ENCODE results near the gene YWHAE. TPM values are rescaled to one million over a fixed set of nuclear protein-coding genes. Genes with fewer than 3 reads are reported as not detected.
A peak's percentile ranks its signal among the peaks of the same experiment; 100 is the strongest.
"Not testable (repeated sequence)": the region's sequence is repeated elsewhere in the genome, so short reads cannot be mapped to it uniquely, and the experiment has no call there.

The YWHAE gene
- total RNA-seq, result 174 TPM

DNA sequence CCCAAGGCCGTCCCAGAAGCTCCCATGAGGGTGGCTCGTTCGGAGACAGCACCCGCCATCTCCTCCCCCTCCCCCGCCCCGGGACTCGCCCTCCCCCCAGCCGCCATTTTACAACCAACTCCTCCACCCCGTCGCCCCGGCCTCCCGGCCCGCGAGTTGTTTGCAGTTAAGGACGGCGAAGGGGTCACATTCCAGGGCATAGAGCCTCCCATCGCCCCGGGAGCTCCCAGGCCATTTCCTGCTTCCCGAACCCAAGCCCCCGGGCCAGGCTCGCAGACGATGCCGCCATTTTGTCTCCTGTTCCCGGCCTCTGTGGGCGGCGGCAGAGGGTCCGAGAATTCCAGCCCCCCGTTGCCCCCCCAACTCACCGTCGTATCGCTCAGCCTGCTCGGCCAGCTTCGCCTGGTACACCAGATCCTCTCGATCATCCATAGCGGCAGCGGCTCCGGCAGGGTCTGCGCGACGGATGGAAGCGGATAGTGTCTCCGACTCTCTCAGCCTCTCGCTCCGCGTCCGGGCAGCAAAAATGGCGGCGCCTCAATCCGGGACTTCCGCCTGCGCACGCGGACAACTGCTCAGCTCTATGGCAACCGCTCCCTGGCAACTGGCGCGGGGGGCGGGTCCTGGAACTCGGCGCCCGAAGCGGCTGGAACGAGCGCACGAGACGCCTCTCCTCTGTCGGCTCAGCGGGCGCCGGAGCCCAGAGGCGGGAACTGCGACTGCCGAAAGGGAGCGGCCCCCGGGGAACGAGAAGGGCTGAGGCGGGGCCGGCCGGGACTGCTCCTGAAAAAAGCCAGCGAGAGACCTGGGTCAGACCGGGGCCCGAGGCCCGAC, at the start of gene YWHAE:
Gene YWHAE, minus strand, starts transcription at position 544 of the 834 bp plus-strand sequence. Its CDS starts 112 bp downstream, at position 432.
- DNase-seq (ENCODE audit: low spot score), result peak; percentile 99
- ATAC-seq, result peak; percentile 96

DNA sequence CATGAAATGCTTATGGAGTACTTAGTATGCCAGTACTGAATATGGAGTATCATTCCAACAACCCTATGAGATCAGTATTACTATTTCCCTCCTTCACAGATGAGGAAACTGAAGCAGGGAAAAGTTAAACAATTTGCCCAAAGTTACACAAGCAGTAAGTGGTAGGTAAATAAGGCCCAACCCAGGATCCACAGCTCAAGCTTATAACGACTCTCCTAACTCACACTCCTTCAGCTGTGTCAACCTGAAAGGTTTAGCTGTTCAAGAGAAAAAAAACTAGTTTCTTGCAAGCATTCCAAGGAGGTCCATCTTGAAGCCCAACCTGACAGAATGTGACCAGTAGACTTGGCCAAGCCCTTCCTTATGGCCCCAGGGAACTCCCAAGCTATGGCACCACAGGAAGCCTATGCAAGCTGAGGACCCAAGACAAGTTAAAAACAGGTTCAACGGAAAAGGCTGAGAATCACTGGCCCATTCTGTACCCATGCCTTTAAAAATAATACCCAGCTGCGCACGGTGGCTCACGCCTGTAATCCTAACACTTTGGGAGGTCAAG, 49.5 kb upstream of the YWHAE start:
- DNase-seq (ENCODE audit: low spot score) (no peak), ATAC-seq (no peak)

DNA sequence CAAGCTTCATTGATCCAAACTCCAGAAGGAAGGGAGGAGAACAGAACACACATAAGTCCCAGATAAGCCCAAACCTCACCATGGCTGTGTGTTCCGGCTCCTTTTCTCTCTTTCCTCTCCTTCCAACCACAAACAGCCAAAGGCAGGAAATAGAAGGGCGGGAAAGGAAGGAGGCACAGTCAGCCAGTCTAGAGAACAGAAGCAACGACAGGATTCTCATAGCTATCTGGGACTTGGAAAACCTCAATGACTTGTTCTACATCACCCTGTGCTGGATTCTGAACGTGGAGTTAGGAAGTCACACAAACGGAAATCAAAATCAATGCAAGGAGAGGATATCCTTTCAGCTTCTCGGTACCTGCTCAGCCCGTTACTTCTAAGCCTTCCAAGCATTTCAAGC, 47.0 kb upstream of the YWHAE start:
- DNase-seq (ENCODE audit: low spot score) (no peak), ATAC-seq (peak; percentile 44)

DNA sequence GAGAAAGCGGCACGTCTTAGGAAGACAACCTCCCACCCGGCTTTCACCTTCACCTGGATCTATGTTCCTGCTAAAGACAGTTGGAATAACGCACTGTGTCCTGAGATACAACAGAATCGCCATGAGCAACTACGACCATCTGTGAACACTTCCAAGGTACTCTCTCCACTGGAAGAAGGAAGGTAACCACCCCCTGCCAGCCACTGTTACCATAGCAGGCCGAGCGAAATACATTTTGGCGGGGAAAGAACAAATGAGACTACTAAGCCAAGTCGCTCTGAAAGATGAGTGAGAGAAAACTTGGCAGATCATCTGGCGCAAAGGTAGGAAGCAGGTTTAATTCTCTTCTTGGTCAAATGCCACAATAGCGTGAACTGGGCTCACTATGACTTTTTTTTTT, 46.2 kb upstream of the YWHAE start:
- ATAC-seq (peak; percentile 72), DNase-seq (ENCODE audit: low spot score) (no peak)

DNA sequence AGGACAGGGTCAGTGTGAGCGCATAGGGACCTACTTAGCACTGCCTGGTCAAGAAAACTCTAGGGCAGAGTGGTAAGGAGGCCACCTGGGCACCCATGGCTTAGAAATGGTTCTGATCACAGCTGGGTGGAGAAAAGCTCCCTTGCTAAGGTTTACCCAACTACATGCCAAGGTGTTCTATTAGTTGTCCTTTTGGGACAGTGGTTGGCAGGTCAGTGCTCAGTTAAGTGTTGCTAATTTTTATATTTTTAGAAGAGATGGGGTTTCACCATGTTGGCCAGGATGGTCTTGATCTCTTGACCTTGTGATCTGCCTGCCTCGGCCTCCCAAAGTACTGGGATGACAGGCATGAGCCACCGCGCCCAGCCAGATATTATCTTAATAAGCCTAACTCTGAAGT, 45.7 kb upstream of the YWHAE start:
- not testable (repeated sequence) for DNase-seq (ENCODE audit: low spot score); ATAC-seq

DNA sequence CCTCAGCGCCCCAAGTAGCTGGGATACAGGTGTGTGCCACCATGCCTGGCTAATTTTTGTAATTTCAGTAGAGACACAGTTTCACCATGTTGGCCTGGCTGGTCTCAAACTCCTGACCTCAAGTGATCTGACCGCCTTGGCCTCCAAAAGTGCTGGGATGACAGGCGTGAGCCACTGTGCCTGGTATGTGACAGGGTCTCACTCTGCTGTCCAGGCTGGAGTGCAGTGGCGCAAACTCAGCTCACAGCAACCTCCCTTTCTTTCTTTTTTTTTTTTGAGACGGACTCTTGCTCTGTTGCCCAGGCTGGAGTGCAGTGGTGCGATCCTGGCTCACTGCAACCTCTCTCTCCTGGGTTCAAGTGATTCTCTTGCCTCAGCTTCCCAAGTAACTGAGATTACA, 42.7 kb upstream of the YWHAE start:
- ATAC-seq, result not testable (repeated sequence)

DNA sequence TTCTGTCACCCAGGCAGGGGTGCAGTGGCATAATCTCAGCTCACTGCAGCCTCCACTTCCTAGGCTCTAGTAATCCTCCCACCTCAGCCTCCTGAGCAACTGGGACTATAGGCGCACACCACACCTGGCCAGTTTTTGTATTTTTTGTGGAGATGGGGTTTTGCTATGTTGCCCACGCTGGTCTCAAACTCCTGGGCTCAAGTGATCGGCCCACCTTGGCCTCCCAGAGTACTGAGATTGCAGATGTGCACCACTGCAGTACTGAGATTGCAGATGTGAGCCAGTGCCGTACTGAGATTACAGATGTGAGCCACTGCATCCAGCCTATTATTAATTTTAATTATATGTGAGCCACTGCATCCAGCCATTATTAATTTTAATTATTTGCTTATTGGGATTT, 42.2 kb upstream of the YWHAE start:
- DNase-seq (ENCODE audit: low spot score) (no peak), ATAC-seq (no peak)

More for the DNA sequence above, 42.7 kb upstream of the YWHAE start:
- DNase-seq (ENCODE audit: low spot score), result not testable (repeated sequence)

DNA sequence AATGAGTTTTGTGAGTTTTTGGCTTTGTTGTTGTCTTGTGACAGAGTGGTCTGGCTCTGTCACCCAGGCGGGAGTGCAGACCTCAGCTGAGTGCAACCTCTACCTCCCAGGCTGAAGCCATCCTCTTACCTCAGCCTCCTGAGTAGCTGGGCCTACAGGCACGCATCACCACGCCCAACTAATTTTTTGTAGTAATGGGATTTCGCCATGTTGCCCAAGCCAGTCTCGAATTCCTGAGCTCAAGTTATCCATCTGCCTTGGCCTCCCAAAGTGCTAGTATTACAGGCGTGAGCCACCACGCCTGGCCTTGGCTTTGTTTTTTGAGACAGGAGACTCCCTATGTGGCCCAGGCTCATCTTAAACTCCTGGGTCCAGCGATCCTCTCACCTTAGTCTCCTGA, 40.9 kb upstream of the YWHAE start:
- DNase-seq (ENCODE audit: low spot score) (no peak), ATAC-seq (no peak)

DNA sequence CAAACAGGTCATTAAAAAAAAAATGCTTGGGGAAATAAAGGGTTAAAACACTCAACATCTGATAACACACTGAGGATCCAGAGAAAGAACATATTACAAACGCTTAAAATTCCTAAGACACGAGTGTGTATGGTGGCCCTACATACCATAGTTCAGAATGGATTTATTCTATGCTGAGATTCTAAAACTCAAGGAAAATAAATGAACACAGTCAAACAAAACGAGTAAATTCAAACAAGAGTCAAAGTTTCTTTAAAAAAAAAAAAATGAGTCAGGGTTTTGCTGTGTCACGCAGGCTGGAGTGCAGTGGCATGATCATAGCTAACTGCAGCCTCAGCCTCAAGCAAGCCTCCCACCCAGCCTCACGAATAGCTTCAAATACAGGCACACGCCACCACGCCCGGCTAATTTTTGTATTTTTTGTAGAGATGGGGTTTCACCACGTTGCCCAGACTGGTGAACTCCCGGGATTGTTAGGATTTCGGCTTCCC, 38.6 kb upstream of the YWHAE start:
- no peak for DNase-seq (ENCODE audit: low spot score)
- ATAC-seq, result peak; percentile 56

DNA sequence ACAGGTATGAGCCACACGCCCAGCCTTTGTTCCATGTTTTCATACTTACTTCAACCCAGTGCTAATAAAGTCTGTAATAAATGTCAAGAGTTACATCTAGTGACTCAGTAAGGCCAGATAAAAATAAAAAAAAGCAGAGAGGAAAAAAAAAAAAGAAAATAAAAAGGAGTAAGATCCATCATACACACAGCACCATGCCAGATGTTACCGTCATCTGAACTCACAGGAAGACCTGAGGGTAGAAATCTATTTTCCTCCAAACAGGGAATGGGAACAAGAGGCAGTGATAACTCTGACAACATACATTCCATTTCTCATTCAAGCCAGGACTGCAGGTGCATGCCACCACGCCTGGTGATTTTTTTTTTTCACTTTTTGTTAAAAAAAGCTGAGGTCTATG, 35.3 kb upstream of the YWHAE start:
- ATAC-seq, result no peak
- no peak for DNase-seq (ENCODE audit: low spot score)

DNA sequence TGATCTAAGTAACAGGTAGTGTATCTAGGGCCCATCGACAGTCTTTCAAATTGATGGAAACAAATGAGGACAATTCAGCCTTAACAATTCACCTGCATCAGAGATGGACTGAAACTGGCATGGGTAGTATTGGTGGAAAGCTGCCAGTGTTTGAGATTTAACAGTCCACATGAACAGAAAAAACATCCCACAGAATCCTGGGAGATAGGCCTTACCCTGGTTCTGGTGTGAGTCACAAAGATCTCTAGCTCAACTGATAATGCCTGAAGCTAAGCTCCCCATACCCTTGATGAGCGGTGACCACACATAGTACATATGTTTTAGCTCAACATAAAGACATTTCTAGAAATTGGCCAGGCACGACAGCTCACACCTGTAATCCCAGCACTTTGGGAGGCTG, 34.1 kb upstream of the YWHAE start:
- DNase-seq (ENCODE audit: low spot score) (no peak), ATAC-seq (peak; percentile 50)

DNA sequence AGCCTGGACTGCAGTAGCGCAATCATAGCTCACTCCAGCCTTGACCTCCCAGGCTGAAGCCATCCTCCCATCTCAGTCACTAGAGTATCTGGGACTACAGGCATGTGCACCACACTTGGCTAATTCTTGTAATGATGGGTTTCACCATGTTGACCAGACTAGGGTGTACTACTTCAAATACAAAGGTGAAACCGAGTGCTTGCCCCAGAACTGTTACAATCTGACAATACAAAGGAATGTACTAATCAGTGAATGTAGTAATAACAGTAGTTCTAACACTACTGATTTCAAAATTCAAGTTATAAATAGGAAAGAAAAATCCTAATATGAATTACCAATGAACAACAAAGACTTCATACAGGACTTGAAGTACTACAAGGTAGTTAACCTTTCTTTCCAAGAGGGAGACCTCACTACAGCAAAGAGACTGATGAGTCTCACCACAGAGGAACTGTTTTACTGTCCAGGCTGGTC, 31.6 kb upstream of the YWHAE start:
- DNase-seq (ENCODE audit: low spot score) (no peak), ATAC-seq (no peak)

DNA sequence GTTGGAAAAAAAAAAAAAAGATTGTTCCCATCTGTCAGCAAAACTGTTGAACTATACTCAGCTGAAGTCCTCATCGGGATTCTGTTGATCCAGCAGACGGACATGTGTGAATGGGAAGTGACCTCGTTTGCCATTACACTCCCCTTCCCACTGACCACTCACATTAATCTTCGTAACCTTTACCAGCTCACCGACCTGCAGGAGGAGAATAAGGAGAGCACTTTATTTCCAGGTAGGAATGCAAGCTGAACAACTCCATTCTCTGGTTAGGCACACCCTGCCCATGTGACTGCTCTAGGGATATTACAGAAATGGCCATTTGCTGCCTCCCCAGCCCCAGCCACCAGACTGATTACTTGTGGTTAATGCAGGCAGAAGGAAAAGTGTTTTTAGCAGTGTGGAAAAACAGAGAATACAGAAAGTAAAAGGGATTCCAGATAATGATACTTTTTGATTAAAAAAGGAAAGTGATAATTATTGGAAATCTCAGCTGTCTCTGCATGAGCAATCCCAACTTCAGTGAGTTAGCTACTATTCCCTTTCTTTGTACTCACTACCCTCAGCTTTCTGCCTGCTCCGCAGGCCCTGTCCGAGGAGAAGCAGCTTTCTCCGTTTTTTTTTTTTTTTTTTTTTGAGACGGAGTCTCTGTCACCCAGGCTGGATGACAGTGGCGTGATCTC, 23.6 kb upstream of the YWHAE start:
- DNase-seq (ENCODE audit: low spot score), result no peak
- peak; percentile 12 for ATAC-seq

DNA sequence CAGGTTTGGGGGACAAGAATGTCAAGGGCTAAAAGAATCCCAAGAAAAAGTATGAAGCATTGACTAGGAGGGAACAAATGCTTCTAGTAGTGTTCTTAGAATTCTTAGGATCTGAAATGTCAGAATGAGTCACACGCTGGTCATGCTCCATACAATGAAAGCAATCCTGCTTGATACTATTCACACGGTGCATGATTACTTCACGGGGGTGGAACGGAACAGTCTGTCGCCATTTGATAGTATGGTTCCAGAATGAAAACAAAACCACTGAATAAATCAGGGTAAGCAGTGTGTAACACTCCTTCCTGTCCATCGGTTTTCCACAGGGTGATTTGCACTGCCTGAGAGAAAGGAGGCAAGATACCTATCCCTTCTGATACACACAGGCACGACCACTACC, 22.9 kb upstream of the YWHAE start:
- DNase-seq (ENCODE audit: low spot score) (no peak), ATAC-seq (no peak)

DNA sequence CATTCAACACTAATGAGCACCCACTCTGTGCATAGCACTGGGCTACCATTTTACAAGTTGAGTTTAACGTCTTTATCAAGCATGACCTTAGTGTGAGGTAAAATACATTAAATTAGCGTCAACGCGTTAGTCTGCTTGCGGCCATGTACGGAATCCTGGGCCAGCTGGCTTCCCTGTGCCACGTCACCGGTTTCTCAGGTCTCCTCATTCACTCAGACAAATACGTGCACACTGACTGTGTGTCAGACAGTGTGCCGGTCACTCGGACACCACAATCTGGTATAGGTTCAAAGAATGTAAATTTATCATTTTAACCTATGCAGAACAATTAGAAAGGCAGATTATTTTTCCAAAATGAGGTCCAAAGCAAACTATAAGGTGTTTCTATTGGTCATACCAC, 21.4 kb upstream of the YWHAE start:
- DNase-seq (ENCODE audit: low spot score), result no peak
- ATAC-seq, result no peak

DNA sequence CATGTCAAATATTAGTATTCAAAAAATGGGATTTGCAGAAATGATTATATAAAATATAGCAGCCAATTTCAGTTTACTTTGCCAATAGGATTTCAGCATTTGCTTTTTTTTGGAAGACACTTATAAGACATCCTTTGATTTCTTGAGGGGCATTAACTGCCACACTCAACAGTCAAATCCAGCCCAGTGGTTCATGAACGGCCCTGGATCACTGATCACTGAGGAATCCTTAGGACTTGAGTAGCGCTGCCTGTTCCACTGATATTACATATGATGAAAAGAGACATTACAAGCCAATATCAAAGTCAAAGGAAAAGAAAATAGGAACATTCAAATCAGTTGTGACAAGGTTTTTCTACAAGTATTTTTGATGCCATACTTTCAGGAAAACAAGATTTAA, 21.0 kb upstream of the YWHAE start:
- ATAC-seq (no peak), DNase-seq (ENCODE audit: low spot score) (no peak)

DNA sequence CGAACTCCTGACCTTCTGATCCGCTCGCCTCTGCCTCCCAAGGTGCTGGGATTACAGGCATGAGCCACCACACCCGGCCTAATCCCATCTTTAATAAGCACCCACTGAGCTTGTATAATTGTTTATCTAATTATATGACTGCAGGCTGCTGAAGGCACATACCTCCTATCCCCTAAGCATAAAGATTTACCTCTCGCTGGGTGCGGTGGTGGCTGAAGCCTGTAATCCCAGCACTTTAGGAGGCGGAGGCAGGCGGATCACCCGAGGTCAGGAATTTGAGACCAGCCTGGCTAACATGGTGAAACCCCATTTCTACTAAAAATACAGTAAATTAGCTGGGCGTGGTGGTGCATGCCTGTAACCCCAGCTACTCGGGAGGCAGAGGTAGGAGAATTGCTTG, 20.1 kb upstream of the YWHAE start:
- ATAC-seq (no peak), DNase-seq (ENCODE audit: low spot score) (no peak)

DNA sequence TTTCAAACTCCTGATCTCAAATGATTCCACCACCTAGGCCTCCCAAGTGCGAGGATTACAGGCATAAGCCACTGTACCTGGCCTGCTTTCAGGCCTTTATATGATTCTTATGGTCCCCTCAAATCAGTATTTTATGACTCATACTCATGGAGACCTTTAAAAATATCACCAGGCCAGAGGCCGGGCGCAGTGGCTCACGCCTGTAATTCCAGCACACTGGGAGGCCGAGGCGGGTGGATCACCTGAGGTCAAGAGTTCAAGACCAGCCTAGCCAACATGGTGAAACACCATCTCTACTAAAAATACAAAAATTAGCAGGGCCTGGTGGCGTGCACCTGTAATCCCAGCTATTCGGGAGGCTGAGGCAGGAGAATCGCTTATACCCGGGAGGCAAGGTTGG, 18.5 kb upstream of the YWHAE start:
- DNase-seq (ENCODE audit: low spot score); ATAC-seq: not testable (repeated sequence)

DNA sequence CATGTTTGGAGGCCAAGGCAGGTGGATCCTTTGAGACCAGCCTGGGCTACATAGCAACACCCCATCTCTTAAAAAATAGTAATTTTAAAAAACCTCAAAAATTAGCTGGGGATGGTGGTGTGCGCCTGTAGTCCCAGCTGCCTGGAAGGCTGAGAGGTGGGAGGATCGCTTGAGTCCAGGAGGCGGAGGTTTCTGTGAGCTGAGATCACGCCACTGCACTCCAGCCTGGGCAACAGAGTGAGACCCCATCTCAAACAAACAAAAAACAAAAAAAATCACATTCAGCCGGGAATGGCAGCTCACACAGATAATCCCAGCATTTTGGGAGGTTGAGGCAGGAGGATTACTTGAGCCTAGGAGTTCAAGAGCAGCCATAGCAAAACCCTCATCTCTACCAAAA, 16.4 kb upstream of the YWHAE start:
- DNase-seq (ENCODE audit: low spot score), result no peak

DNA sequence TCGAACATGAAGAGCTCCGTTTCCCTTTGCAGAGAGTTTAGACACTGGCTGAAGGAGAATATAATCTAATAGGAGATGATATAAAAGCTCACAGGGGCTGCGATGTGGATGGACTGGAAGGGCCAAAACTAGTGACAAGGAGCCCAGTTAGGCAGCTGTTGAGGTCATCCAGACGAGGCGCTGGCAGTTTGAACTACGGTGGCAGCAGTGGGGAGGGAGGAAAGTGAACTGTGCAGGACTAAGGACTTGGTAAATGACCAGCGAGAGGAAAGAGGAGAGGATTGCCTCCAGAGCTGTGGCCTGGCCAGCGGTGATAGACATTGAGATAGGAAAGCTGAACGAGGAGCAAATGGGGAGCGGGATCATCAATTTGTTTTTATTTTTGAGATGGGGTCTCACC, 14.6 kb upstream of the YWHAE start:
- no peak for ATAC-seq

More for the DNA sequence above, 16.4 kb upstream of the YWHAE start:
- ATAC-seq, result no peak

DNA sequence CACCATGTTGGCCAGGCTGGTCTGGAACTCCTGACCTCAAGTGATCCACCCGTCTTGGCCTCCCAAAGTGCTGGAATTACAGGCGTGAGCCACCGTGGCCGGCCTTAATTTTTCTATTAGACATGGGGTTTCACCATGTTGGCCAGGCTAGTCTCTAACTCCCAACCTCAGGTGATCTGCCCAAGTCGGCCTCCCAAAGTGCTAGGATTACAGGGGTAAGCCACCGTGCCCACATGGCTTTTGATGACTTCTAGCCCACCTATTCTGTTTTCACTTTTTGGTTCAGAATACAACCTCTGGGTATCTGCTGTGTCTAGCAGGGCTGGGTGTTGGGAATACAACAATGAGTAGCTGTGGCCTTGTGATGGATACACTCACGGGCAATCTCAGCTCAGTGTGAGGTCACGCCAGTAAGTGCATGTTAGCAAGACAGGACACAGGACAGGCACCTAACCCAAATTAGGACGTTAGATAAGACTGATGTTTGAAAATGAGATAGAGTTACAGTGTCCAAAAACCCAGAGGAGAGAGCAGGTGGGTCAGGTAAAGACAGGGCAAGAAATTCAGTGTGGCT, 14.1 kb upstream of the YWHAE start:
- DNase-seq (ENCODE audit: low spot score) (no peak), ATAC-seq (no peak)

More for the DNA sequence above, 14.6 kb upstream of the YWHAE start:
- no peak for DNase-seq (ENCODE audit: low spot score)

Data from left lobe of liver (tissue), 2 donors.